Osteoblast (primary cell): ENCODE results near the gene ORC2. TPM values are rescaled to one million over a fixed set of nuclear protein-coding genes. Genes with fewer than 3 reads are reported as not detected.

ENCODE experiments used
- DNase-seq: peaks from one replicate; pipeline ENCODE4 v3.0.0; 2011; ENCODE audit warnings: low spot score, mixed read lengths; ENCODE audit not compliant: insufficient read length; ENCODE audit errors: missing footprints
- H2AFZ ChIP-seq: 2 replicates; pipeline ENCODE4 v1.6.0; 2011; ENCODE audit warnings: mild to moderate bottlenecking, low read length
- H3K27ac ChIP-seq: 2 replicates; pipeline ENCODE4 v1.5.1; 2011; ENCODE audit warnings: mild to moderate bottlenecking, low read depth, low read length, moderate library complexity
- H3K27me3 ChIP-seq: 2 replicates; pipeline ENCODE4 v1.6.0; 2012; ENCODE audit warnings: mild to moderate bottlenecking, control low read depth, inconsistent platforms, low read length, moderate library complexity; ENCODE audit not compliant: insufficient read depth
- H3K36me3 ChIP-seq: 2 replicates; pipeline ENCODE4 v1.5.1; 2011; ENCODE audit warnings: mild to moderate bottlenecking, low read length, control low read depth, moderate library complexity; ENCODE audit not compliant: insufficient read depth
- H3K4me1 ChIP-seq: 2 replicates; pipeline ENCODE4 v1.5.1; 2011; ENCODE audit warnings: mild to moderate bottlenecking, low read length, control low read depth, moderate library complexity; ENCODE audit not compliant: insufficient read depth
- H3K4me2 ChIP-seq: 2 replicates; pipeline ENCODE4 v1.6.0; 2011; ENCODE audit warnings: mild to moderate bottlenecking, low read length; ENCODE audit not compliant: insufficient read depth
- H3K4me3 ChIP-seq: fragments of 200-600 bp; sonication (generic); 3 replicates; pipeline ENCODE4 v1.5.1; 2012; ENCODE audit warnings: mild to moderate bottlenecking, low read length, inconsistent platforms; ENCODE audit not compliant: insufficient read depth
- H3K79me2 ChIP-seq: 2 replicates; pipeline ENCODE4 v1.6.0; 2012; ENCODE audit warnings: mild to moderate bottlenecking, low read length, control low read depth, inconsistent platforms; ENCODE audit not compliant: insufficient read depth
- H3K9me3 ChIP-seq: 2 replicates; pipeline ENCODE4 v1.5.1; 2011; ENCODE audit warnings: low read depth, low read length, control low read depth
- H4K20me1 ChIP-seq: 2 replicates; pipeline ENCODE4 v1.6.0; 2012; ENCODE audit warnings: mild to moderate bottlenecking, low read length, control low read depth; ENCODE audit not compliant: insufficient read depth
- total RNA-seq: library from RNA; depleted of rRNA; stranded (reverse); fragments of >200 nt; gene quantifications from 2 replicates; pipeline ENCODE4 v1.2.3, GENCODE V29; 2012
- TF ChIP-seq, protein P1 (sequence below): IDR thresholded peaks from 2 replicates; pipeline ENCODE4 v1.5.1; 2011; ENCODE audit warnings: mild to moderate bottlenecking, low read depth, low read length, moderate library complexity; ENCODE audit errors: extremely low read depth

Gene ORC2
- total RNA-seq, 1 donor: 14.5 TPM

DNA sequence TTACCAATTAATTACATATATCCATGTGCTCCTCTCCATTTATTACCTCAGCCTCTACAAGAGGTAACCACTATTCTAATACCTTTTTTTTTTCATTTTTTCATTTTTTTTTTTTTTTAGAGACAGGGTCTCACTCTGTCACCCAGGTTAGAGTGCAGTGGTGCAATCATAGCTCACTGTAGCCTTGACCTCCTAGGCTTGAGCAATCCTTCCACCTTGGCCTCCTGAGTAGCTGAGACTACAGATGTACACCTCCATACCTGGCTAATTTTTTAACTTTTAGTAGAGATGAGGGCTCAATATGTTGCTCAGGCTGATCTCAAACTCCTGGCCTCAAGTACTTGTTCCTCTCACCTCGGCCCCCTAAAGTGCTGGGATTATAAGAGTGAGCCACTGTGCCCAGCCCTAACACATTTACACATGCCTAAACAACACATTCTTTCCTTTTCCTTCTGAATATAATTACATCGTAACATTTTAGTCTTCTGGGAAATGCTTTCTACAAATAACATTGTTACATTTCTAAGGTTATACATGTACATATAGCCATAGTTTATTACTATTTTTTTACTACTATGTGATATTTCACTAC lies 85.1 kb downstream of the ORC2 start:
- H3K4me1 ChIP-seq: no peaks in the 10 kb centered on the region
- DNase-seq: no peak
- peaks cover 54% of the 10 kb centered on the region for H3K36me3 ChIP-seq
- no peak overlapping the region for H3K27ac ChIP-seq
- no peak overlapping the region for H2AFZ ChIP-seq
- no peaks in the 10 kb centered on the region for H3K9me3 ChIP-seq
- no peaks in the 10 kb centered on the region for H3K79me2 ChIP-seq
- no peak overlapping the region for H3K4me3 ChIP-seq
- TF ChIP-seq, protein P1, sequence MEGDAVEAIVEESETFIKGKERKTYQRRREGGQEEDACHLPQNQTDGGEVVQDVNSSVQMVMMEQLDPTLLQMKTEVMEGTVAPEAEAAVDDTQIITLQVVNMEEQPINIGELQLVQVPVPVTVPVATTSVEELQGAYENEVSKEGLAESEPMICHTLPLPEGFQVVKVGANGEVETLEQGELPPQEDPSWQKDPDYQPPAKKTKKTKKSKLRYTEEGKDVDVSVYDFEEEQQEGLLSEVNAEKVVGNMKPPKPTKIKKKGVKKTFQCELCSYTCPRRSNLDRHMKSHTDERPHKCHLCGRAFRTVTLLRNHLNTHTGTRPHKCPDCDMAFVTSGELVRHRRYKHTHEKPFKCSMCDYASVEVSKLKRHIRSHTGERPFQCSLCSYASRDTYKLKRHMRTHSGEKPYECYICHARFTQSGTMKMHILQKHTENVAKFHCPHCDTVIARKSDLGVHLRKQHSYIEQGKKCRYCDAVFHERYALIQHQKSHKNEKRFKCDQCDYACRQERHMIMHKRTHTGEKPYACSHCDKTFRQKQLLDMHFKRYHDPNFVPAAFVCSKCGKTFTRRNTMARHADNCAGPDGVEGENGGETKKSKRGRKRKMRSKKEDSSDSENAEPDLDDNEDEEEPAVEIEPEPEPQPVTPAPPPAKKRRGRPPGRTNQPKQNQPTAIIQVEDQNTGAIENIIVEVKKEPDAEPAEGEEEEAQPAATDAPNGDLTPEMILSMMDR: no peak
- no peaks in the 10 kb centered on the region for H3K27me3 ChIP-seq
- no peak overlapping the region for H3K4me2 ChIP-seq
- no peaks in the 10 kb centered on the region for H4K20me1 ChIP-seq

DNA sequence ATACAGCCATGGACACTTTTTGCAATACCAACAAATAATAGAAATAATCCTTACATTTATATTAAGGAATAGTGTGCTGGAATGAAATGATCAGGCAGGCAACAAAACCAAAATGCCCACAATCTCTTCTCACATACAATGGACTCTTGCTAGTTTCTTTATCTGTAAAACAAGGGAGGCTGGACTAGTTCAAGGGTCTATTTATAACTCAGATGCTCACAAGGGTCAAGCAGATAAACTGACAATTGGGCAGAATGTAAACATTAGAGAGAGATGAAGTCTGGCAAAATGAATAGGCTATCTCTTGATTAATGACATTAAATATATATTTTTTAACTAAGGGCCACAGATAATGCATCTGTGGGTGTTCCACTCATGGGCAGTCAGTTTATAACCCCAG lies 86.0 kb downstream of the ORC2 start:
- Histone ChIP-seq H3K27ac (no peak overlapping the region), H2AFZ (no peak overlapping the region), H3K4me2 (no peak overlapping the region), H3K4me3 (no peak overlapping the region), H3K79me2 (no peaks in the 10 kb centered on the region), H3K4me1 (no peaks in the 10 kb centered on the region), H3K9me3 (no peaks in the 10 kb centered on the region), H3K36me3 (peaks cover 48% of the 10 kb centered on the region), H4K20me1 (no peaks in the 10 kb centered on the region), H3K27me3 (no peaks in the 10 kb centered on the region)
- TF ChIP-seq, protein P1: no peak
- DNase-seq: no peak

DNA sequence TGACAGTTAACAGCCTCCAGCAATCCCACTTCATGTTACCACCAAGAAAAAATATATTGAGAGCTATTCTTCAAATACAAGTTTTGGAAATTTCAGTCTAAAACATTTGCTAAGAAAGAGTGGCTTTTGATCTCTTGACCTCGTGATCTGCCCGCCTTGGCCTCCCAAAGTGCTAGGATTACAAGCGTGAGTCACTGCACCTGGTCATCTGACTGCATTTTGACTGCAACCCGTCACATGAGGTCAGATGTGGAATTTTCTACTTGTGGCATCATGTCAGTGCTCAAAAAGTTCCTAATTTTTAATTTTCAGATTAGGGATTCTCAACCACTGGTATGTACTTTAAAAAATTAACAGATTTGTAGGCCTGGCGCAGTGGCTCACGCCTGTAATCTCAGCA lies 89.9 kb downstream of the ORC2 start:
- Histone ChIP-seq H3K27ac (no peak overlapping the region), H3K4me2 (no peak overlapping the region), H3K4me3 (no peak overlapping the region), H3K79me2 (no peaks in the 10 kb centered on the region), H3K27me3 (no peaks in the 10 kb centered on the region), H3K9me3 (no peaks in the 10 kb centered on the region), H3K36me3 (peaks cover 32% of the 10 kb centered on the region), H2AFZ (no peak overlapping the region), H3K4me1 (no peaks in the 10 kb centered on the region), H4K20me1 (no peaks in the 10 kb centered on the region)
- DNase-seq: no peak
- TF ChIP-seq, protein P1: no peak

DNA sequence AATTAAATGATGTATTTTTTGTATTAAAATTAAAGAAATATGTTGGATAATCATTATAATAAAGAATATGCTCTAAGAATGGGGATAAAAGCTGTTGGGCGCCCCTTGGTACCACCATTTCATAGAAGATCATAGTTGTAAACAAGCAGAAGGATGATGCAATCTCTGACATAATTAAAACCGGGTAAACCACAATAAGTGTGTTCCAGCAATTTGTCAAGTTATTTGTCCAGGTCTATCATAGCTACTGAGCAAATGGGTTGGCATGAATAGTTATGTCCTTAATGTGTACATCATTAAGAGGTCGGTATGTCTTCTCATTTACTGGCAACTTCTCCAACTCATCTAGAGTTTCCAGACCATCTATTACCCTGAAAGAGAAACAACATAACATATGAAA lies 92.3 kb downstream of the ORC2 start:
- Histone ChIP-seq H3K79me2 (no peaks in the 10 kb centered on the region), H3K9me3 (no peaks in the 10 kb centered on the region), H2AFZ (no peak overlapping the region), H3K27me3 (no peaks in the 10 kb centered on the region), H3K4me2 (no peak overlapping the region), H3K36me3 (peaks cover 26% of the 10 kb centered on the region), H3K4me3 (no peak overlapping the region), H4K20me1 (no peaks in the 10 kb centered on the region), H3K27ac (no peak overlapping the region), H3K4me1 (no peaks in the 10 kb centered on the region)
- TF ChIP-seq, protein P1: no peak
- DNase-seq: no peak
